Endothelial cell of umbilical vein (primary cell): ENCODE results near the gene C1orf185. TPM values are rescaled to one million over a fixed set of nuclear protein-coding genes. Genes with fewer than 3 reads are reported as not detected.

ENCODE experiments used
- BruUV-seq: library from RNA; stranded (reverse); fragments of 400-500 nt; replicated peaks from 2 replicates; lab custom pipeline; 2021; lab: Mats Ljungman, UMichigan
- CTCF ChIA-PET: fragments of 300-600, 350-600 bp; sonication (Branson Sonifier 250); formaldehyde crosslinking; loops from one replicate; lab custom pipeline; 2021; ENCODE audit warnings: antibody characterized with exemption, inconsistent platforms; lab: Charles Lee
- POLR2A ChIA-PET: fragments of 300-600, 350-600 bp; sonication (Branson Sonifier 250); formaldehyde crosslinking; loops from one replicate; lab custom pipeline; 2021; ENCODE audit warnings: antibody characterized with exemption, inconsistent platforms; lab: Charles Lee
- DNase-seq: peaks from one replicate; pipeline ENCODE4 v3.0.0-alpha.2; 2011; ENCODE audit warnings: low read depth, low spot score
- FAIRE-seq: peaks from 2 replicates; lab custom pipeline; 2011; peaks lifted over from hg19 to GRCh38; lab: Jason Lieb, UNC
- H2AFZ ChIP-seq: 2 replicates; pipeline ENCODE4 v1.6.0; 2012; ENCODE audit warnings: low read depth, low read length, control low read depth, inconsistent platforms
- H3K27ac ChIP-seq: 2 replicates; pipeline ENCODE4 v1.5.1; 2011; ENCODE audit warnings: low read depth, mild to moderate bottlenecking, control low read depth, low read length, moderate library complexity; ENCODE audit not compliant: insufficient read depth
- H3K27me3 ChIP-seq, 2 experiments: 2 replicates each; pipeline versions ENCODE4 v1.6.0 to v1.6.1; 2011; ENCODE audit warnings: low read length in 2 of 2, mixed read lengths in 1 of 2; ENCODE audit not compliant: control insufficient read depth in 2 of 2, insufficient read depth in 2 of 2
- H3K36me3 ChIP-seq, 2 experiments: 2 replicates in 1 of 2; 3 replicates in 1 of 2; pipeline ENCODE4 v1.5.1; 2011; ENCODE audit warnings: low read length in 2 of 2, mild to moderate bottlenecking in 1 of 2, moderate library complexity in 1 of 2; ENCODE audit not compliant: control insufficient read depth in 2 of 2, insufficient read depth in 2 of 2; ENCODE audit errors: extremely low read depth in 1 of 2
- H3K4me1 ChIP-seq: 3 replicates; pipeline ENCODE4 v1.5.1; 2011; ENCODE audit warnings: mild to moderate bottlenecking, low read length; ENCODE audit not compliant: control insufficient read depth, insufficient read depth; ENCODE audit errors: extremely low read depth
- H3K4me2 ChIP-seq: 2 replicates; pipeline ENCODE4 v1.6.1; 2011; ENCODE audit warnings: low read length, control low read depth, mixed read lengths; ENCODE audit not compliant: insufficient read depth
- H3K4me3 ChIP-seq, 3 experiments: fragments of 200-600 bp in 1 of 3; sonication (generic), shearing (Covaris generic) in 1 of 3; replicated peaks in 1 of 3; 2 replicates each; pipeline ENCODE4 v1.5.1; 2011 to 2016; ENCODE audit warnings: control low read depth in 3 of 3, low read length in 3 of 3, mild to moderate bottlenecking in 2 of 3, inconsistent platforms in 1 of 3, low read depth in 1 of 3, moderate library complexity in 1 of 3; ENCODE audit not compliant: insufficient read depth in 1 of 3
- H3K79me2 ChIP-seq: 2 replicates; pipeline ENCODE4 v1.6.0; 2012; ENCODE audit warnings: low read length, inconsistent platforms; ENCODE audit not compliant: control insufficient read depth, insufficient read depth
- H3K9ac ChIP-seq: replicated peaks from 2 replicates; pipeline ENCODE3; 2011; ENCODE audit warnings: low read length, control low read depth; ENCODE audit not compliant: insufficient read depth; ENCODE audit errors: extremely low read depth
- H3K9me1 ChIP-seq: replicated peaks from 3 replicates; pipeline ENCODE4 v1.6.0; 2011; ENCODE audit warnings: mild to moderate bottlenecking, low read length; ENCODE audit not compliant: control insufficient read depth, insufficient read depth; ENCODE audit errors: extremely low read depth
- H3K9me3 ChIP-seq: replicated peaks from 2 replicates; pipeline ENCODE4 v1.5.1; 2012; ENCODE audit warnings: low read length, inconsistent platforms; ENCODE audit not compliant: control insufficient read depth, insufficient read depth
- H4K20me1 ChIP-seq: replicated peaks from 2 replicates; pipeline ENCODE3; 2011; ENCODE audit warnings: mild to moderate bottlenecking, low read length; ENCODE audit not compliant: control insufficient read depth, insufficient read depth; ENCODE audit errors: extremely low read depth
- CTCF ChIP-seq, 2 donors: IDR thresholded peaks; 1 replicate in 1 of 2; 2 replicates in 1 of 2; pipeline ENCODE4 v1.5.1; 2011; ENCODE audit warnings: low read length in 2 of 2, mild to moderate bottlenecking in 2 of 2, moderate library complexity in 2 of 2, control low read depth in 1 of 2, inconsistent platforms in 1 of 2, low read depth in 1 of 2; ENCODE audit not compliant: insufficient read depth in 1 of 2; ENCODE audit errors: extremely low read depth in 1 of 2
- EZH2 ChIP-seq: IDR thresholded peaks from 2 replicates; pipeline ENCODE4 v1.6.1; 2012; ENCODE audit warnings: borderline replicate concordance, low read depth, mild to moderate bottlenecking, moderate library complexity, low read length, inconsistent platforms; ENCODE audit not compliant: severe bottlenecking
- FOS ChIP-seq: IDR thresholded peaks from 2 replicates; pipeline ENCODE4 v1.6.1; 2011; ENCODE audit warnings: mild to moderate bottlenecking, low read length, moderate library complexity, borderline replicate concordance; ENCODE audit not compliant: insufficient read depth
- GATA2 ChIP-seq: IDR thresholded peaks from 2 replicates; pipeline ENCODE4 v1.7.0; 2011; ENCODE audit warnings: low read depth, mild to moderate bottlenecking, moderate library complexity, mixed read lengths, low read length; ENCODE audit not compliant: insufficient read length, insufficient read depth
- JUN ChIP-seq: IDR thresholded peaks from 2 replicates; pipeline ENCODE4 v1.6.1; 2011; ENCODE audit warnings: borderline replicate concordance, low read depth; ENCODE audit not compliant: insufficient read length, insufficient read depth
- MAX ChIP-seq: IDR thresholded peaks from 2 replicates; pipeline ENCODE4 v1.6.1; 2011; ENCODE audit not compliant: insufficient read depth, insufficient read length
- MYC ChIP-seq: IDR thresholded peaks from one replicate; pipeline ENCODE4 v1.6.1; 2011; ENCODE audit warnings: mild to moderate bottlenecking, low read depth, low read length
- POLR2A ChIP-seq: IDR thresholded peaks from 2 replicates; pipeline ENCODE4 v1.6.1; 2012; ENCODE audit warnings: low read depth, mild to moderate bottlenecking, control low read depth, low read length
- POLR2AphosphoS5 ChIP-seq: IDR thresholded peaks from 2 replicates; pipeline ENCODE4 v1.6.1; 2012; ENCODE audit warnings: low read depth, mild to moderate bottlenecking, control low read depth, low read length, moderate library complexity; ENCODE audit not compliant: insufficient read depth
- dilution Hi-C: fragments of 300-500 bp; cut with MboI; formaldehyde crosslinking; loops from one replicate; pipeline ENCODE4 v1.15.0; 2019; ENCODE audit warnings: low sequenced_read_pairs; ENCODE audit not compliant: extremely low pct_ligation_motif_present
- intact Hi-C: fragments of 100-400 bp; cut with micrococcal nuclease; formaldehyde crosslinking; loops from one replicate; pipeline ENCODE4 v1.10.0; 2022
- polyA plus RNA-seq, 4 experiments: library from polyadenylated mRNA; depleted of rRNA in 3 of 4; stranded (reverse) in 3 of 4; unstranded in 1 of 4; fragments of >200 nt; gene quantifications; 2 replicates each; pipeline versions ENCODE4 v1.2.1 to v1.2.3, GENCODE V29; 2011 to 2012; ENCODE audit warnings: missing spikeins in 1 of 4
- total RNA-seq: library from RNA; stranded (reverse); gene quantifications from 2 replicates; pipeline ENCODE4 v1.2.3, GENCODE V29; 2021

C1orf185 gene
- total and polyA plus RNA-seq, 2 donors (not counting 3 experiments of a cell fraction or from before 2014, with no cell fraction given), result not detected

GRCh38 chr1:51154776-51155175 is 52.7 kb downstream of the C1orf185 start:
- dilution Hi-C loops, result no loop called here
- H3K4me3 ChIP-seq, result no peak overlapping the region
- H2AFZ ChIP-seq, result no peak overlapping the region
- POLR2A ChIA-PET, result no interaction called here
- no peak for DNase-seq
- peaks cover 1 to 5% of the 10 kb centered on the region in 2 experiments for H3K27me3 ChIP-seq
- no peaks in the 10 kb centered on the region for H3K4me1 ChIP-seq
- no peak overlapping the region for H3K27ac ChIP-seq
- no peak overlapping the region for H3K9ac ChIP-seq
- no peak for TF ChIP-seq MAX
- no peak for TF ChIP-seq MYC
- TF ChIP-seq JUN, result no peak
- TF ChIP-seq EZH2, result no peak
- TF ChIP-seq GATA2, result no peak
- TF ChIP-seq POLR2A, result no peak
- no peak for TF ChIP-seq POLR2AphosphoS5
- TF ChIP-seq CTCF (IDR thresholded peaks at IDR 0.05; ENCODE audit: extremely low read depth in 1 of 2, insufficient read depth in 1 of 2, low read depth in 1 of 2, low read length in 2 of 2), result no peak
- TF ChIP-seq FOS, result no peak
- intact Hi-C loops, result no loop called here
- no peaks in the 10 kb centered on the region for H3K79me2 ChIP-seq
- H3K9me3 ChIP-seq, result no peaks in the 10 kb centered on the region
- no peaks in the 10 kb centered on the region for H3K36me3 ChIP-seq
- no peak overlapping the region for H3K4me2 ChIP-seq
- no peaks in the 10 kb centered on the region for H4K20me1 ChIP-seq
- no peak for FAIRE-seq
- H3K9me1 ChIP-seq, result no peaks in the 10 kb centered on the region
- no TSS peak for BruUV-seq
- CTCF ChIA-PET, result no interaction called here
